GM21390 (cell line): ENCODE measurements around the gene HNRNPUL2.
"Not testable (repeated sequence)": the region's sequence is repeated elsewhere in the genome, so short reads cannot be mapped to it uniquely, and the experiment has no call there.

Source experiments
- ATAC-seq: cut with Tn5 transposase; IDR thresholded peaks from one replicate; pipeline ENCODE4 v1.9.1; 2021; ENCODE audit not compliant: unreplicated experiment

HNRNPUL2 gene

DNA sequence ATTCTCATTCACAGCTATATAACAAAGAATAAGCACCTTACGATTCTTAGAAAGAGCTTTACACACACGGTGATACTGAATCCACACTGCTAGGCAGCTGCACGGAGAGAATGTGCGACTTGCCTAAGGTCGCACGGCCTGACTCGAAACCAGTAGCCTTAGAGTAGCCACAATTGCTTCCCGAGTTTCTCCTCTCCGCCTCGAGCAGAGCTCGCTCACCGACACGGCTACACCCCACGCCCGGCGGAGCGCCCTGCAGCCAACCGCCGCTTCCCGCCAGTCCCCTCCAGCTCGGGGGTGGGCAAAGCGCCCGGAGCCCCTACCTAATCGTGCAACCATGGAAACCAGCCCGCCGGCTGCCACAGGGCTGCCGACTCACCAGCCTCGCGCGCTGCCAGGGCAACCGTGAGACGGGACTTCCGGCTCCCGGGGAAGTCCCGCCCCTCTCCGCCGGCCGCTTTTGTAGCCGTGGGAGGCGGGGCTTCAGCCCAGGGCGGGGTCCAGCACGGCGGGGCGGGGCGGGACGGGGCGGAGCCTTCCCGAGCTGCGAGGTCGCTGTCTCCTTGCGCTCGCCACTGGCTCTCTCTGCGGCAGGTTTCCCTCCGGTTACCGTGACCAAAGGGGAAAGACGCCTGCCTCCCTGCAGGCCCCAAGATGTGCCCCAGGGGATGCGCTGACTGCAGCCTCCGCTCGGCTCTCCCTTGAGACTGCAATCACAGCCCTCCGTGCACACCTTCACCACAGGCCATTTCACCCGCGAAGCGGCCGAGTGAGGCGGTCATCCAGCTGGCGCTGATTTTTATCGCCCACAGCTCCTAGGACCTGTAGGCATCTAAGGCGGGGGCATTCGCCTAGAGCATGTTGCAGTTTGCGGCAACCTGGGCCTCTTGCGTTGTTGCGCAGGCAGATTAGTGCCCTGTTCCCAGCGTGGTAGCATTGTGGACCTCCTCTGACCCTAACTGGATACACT, 21.1 kb downstream of the HNRNPUL2 start:
- ATAC-seq, result peak; percentile 60

DNA sequence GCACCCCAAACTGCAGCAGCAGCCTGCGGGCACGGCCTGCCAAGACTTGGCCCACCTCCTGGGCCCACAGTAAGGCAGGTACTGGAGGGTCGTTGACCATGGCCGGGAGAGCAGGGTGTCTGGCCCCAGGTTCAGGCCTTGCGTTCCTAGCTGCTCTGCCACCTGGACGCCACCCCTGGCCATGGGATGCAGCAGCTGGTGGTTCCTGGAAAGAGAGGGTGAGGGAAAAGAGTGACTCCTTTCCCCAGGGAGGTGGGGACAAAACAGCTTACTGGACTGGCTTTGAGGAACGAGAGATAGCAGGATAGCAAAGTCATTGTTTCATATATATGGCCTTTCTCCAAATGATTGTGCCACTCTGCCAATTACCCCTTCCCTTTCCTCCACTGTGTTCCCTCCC, 21.8 kb downstream of the HNRNPUL2 start:
- ATAC-seq, result no peak

DNA sequence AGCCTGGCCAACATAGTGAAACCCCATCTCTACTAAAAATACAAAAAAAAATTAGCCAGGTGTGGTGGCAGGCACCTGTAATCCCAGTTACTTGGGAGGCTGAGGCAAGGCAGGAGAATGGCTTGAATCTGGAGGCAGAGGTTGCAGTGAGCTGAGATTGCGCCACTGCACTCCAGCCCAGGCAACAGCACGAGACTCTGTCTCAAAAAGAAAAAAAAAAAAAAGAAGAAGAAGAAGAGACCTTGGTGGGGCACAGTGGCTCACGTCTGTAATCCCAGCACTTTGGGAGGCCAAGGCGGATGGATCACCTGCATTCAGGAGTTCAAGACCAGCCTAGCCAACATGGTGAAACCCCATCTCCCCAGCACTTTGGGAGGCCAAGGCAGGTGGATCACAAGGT, 23.3 kb downstream of the HNRNPUL2 start:
- not testable (repeated sequence) for ATAC-seq

DNA sequence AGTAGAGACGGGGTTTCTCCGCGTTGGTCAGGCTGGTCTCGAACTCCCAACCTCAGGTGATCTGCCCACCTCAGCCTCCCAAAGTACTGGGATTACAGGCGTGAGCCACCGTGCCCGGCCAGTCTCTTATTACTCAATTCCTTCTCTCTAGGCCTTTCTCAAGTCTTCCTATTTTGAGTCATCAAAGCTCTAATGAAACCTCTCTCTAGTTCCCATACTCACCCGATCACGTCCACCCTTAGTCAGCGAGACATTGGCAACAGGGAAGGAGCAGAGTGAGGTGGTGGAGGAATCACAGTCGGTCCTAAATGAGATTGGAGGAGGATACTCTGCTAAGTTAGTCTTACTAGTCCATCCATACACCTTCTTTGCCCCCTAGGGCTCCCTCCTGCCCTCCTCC, 25.0 kb downstream of the HNRNPUL2 start:
- no peak for ATAC-seq

DNA sequence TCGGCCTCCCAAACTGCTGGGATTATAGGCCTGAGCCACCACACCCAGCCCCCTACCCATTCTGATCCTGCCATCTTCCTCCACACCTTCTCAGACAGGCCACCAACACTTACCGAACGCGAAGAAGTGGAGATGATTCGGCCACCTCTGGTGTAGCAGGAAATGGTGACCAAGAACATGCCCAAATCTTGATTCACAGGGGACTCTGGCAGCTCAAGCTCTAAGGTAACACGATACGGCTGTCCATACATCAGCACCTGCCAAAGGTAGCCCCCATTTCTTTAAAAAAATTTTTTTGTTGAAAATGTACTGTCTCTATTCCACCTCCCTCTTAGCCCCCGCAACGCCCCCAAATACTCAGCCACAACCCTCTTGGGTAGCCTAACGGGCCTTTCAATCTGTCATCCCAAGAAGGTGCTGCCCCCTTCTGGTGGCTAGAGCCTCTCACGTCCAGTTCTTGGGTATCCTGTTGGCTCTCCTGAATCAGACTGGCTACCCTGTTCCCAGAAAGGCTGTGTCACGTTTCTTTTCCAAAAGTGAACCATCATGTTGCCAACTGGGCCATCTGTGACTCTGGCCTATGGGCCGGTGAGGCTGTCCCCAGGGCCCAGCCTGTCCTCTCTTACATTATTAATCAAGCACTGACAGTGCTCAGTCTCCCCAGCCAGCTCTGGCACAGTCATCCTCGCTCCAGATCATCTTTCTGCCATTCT, 32.6 kb downstream of the HNRNPUL2 start:
- ATAC-seq, result no peak

DNA sequence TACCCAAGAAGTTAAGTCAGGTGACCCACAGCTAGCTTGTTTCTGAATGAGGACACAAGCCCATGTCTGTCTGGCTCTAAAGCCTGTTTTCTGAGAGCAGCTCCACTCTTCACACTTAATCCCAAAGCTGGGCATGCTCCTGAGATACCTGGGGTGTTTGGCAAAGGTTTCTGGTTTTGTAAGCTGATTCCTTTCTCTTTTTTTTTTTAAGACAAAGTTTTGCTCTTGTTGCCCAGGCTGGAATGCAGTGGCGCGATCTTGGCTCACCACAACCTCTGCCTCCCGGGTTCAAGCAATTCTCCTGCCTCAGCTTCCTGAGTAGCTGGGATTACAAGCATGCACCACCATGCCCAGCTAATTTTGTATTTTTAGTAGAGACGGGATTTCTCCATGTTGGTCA, 33.6 kb downstream of the HNRNPUL2 start:
- not testable (repeated sequence) for ATAC-seq

DNA sequence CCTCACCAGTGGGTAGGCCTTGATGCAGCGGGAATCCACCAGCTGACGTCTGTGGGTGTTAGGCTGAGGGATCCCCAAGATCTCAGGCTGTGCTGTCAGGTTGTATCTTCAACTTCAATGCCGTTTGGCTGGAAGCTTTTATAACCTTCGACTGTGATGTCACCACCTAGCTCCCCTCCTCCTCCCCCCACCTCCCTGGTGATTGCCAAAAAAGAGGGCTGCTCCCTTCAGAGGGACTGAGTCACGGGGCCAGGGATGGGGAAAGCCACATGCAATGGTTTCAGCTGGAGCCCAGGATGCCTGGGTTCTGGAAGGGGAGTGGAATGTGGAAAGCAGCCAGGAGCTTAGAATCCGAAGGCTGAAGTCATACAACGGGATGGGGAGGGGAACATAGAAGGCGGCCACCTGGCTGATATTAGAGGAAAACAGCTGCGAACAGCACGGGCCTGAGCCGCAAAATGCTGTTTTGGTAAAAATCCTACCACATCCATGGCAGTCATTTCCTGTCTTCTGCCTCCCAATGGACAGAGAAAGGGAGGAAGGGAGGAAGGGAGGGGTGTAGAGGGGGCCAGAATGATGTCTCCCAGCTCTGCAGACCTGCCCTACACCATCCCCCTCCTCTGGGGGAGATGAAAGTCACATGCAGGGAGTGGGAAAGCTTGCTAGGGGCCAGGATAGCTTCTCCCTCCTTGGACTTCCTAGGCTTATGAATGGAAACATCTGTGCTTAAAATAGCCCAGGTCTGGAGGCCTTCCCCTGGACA, 37.7 kb downstream of the HNRNPUL2 start, which contains the start of gene LRRN4CL:
Gene LRRN4CL (minus strand): TSS at position 110 of the 763 bp plus-strand sequence. CDS start 1,022 bp downstream, outside the sequence.
- no peak for ATAC-seq

DNA sequence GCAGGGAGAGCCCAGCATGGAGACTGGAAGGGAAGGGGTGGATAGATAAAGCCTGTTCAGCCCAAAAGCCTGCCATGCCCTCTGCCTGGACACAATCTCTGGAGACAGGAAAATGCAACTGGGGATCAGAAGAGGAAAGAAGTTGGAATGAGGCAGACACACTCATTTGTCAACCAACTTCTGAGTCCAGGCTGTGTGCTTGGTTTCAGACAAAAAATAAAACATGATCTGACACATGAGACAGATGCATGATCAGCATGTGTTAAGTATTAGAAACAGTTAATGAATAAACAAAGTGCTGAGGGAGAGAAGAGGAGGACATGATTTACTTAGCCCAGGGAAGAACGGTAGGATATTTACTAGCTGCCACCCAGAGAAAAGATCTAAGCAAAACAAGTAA, 38.8 kb downstream of the HNRNPUL2 start:
- no peak for ATAC-seq

DNA sequence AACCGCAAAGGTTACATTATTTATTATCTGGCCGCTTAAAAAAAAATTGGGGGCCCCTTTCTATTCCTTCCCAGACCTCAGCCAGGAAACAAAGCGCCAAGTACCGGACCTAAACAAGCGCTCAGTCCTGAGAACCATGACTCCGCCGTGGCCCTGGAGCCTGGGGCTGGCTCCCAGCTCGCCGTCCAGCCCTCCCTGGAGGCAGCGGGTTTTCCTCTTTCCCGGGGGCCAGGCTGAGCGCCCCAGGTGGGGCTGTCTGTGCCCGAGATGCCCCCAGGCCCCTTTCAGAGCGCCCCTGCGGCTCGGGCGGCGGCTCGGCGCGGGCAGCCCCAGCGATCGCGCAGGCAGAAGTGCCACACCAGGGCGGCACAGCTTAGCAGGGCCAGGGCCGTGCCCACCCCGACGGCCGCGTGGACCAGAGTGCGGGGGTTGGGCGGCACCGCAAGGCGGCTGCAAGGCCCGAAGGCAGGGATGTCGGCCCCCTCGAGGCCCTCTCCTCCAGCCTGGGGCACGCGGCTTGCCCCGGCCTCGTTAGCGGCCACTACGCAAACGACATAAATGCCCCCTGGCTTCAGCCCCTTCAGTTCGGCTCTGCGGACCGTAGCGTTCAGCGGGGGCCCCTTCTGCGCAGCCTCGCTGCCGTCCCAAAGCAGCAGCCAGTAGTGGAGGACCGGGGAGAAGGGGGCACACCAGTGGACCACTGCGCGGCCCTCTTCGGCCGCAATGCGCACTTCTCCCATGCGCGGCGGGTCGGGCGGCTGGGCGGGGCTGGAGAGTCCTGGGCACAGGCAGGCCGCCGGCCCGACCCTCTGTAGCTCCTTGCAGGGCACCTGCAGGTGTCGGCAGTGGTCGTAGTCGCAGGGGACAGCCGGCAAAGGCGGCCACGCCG, 39.5 kb downstream of the HNRNPUL2 start:
- no peak for ATAC-seq

DNA sequence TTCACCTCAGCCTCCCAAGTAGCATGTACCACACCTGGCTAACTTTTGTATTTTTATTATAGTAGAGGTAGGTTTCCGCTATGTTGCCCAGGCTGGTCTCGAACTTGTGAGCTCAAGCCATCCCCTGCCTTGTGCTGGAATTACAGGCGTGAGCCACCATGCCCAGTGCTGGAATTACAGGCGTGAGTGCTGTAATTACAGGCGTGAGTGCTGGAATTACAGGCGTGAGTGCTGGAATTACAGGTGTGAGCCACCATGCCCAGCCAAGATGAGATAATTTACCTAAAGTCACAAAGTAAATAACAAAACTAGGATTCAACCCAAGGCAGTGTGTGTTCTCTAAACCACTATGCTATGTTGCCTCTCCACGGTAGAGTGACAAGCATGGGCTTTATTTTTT, 44.7 kb downstream of the HNRNPUL2 start:
- ATAC-seq, result no peak

DNA sequence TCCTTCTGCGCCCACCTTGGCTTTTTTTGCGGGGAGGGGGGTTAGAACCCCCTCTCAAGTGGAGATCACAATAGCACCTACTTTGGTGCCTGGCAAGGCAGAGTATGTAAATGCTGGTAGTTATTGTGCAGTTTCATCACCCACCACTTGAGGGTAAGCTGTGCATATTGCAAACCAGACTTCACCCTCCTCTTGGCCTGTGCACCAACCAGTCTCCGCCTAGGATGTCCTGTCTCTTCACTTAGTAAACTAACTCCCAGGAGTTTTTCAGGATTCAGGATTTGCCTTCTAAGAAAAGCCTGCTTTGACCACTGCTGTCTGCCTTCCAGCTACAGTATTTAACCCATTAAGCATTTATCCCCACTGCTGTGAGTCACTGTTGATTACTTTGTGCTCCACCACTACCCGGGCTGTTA, 46.4 kb downstream of the HNRNPUL2 start:
- ATAC-seq, result peak; percentile 57

DNA sequence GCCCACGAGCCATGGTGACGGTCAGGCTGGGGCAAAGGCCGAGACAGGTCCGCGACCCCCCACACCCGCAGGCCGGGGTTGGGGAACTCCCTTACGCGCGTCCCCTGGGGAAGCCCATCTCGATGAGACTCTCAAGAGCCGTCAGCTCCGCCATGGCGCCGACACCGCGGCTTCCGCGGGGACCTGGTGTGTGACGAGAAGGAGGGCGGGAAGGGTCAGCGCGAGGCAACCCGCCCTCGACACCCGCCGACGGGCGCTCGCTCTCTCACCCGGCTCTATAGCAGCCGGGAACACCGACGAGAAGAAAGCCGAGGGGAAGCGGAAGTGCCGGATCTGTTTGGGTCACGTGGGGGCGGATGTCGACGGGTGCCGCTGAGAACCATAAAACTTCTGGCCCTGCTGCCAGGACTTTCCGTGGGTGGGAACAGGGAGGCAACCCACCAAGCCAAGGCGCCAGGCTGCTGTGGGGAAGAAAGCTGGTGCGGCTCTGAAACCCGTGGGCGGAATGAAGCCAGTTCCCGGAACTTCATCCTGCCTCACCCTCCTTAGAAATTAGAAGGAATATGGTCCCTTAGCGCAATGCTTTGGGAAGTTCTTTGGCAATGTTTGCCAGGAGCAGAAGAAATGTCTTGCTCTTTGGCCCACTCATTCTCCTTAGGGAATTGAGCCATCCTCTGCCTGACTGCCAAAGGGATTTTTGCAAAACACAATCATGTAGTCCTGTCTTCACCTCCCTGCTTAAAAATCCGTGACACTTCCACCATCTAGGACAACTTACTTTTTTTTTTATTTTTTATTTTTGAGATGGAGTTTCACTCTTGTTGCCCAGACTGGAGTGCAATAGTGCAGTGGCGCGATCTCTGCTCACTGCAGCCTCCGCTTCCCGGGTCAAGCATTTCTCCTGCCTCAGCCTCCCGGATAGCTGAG, 48.2 kb downstream of the HNRNPUL2 start, which contains the start of gene UBXN1:
Gene UBXN1 (minus strand): TSS at position 304 of the 927 bp plus-strand sequence. CDS start 150 bp downstream, at position 154.
- peak; percentile 74 for ATAC-seq

DNA sequence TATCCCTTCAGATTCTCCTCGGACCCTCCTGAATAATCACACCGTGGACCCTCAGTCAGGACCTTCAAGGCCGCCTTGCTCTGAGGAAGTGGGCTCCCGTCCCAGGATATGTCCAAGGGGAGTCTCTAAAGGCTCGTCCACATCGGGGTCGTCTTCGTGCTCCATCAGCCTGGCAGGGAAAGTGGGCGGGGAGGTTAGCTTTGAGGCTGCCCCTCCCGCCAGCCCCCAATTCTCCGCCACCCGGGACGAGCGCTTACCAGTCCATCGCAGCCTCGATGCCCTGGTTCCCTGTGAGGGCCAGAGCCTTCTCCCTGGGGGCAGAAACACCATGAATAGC, 48.9 kb downstream of the HNRNPUL2 start:
- no peak for ATAC-seq

DNA sequence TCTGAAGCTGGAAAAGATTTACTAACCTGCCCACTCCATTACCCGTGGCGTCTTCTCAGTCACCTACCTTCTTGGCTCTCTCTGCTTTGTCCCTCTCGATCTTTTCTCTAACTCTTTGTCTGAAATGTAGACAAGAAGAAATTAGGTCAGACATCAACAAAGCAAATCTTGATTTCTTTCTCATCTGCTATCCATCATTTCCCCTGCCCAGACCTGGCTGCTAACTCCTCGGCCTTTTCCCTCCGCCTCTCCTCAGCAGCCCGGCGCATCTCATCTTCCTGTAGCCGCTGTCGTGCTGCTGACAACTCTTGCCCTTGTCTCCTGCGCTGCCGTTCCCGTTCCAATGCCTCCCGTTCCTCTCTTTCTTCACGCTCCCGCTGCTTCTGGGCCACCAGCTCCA, 49.5 kb downstream of the HNRNPUL2 start:
- ATAC-seq, result no peak

DNA sequence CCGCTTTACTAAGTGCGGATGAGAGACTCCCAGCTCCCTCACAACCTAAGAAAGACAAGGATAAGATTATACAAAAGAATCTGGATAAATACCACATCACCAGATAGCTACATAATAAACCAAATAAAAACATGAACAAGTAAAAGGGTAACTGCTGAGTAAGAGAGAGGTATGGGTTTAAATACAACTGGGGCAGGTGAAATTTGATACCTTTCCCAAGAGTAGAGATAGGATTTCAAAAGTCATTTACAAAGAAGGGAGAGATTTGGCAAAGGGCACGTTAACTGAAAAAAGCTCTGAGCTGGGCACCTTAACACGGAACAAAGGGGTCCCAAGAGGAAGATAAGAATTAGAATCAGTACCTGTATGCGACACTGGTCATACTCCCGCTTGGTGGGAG, 50.1 kb downstream of the HNRNPUL2 start:
- ATAC-seq, result no peak

DNA sequence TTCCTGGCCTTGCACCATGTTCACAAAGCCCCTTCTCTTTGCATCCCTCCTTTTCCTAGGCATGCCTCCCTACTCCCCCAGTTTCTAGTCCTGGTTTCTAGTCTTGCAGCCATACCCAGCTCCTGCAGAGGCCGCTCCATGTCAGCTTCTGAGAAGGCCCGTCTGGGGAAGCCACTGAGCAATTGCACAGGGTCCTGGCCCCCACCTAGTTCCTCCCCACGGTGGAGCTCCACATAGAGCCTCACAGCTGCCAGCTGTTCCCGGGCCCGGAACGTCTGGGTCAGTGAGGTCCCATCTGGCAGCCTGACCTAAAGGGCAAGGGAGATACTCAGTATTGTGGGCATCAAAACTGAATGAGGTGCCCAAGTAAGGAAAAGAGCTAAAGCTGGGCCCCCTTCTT, 50.6 kb downstream of the HNRNPUL2 start:
- ATAC-seq, result no peak

DNA sequence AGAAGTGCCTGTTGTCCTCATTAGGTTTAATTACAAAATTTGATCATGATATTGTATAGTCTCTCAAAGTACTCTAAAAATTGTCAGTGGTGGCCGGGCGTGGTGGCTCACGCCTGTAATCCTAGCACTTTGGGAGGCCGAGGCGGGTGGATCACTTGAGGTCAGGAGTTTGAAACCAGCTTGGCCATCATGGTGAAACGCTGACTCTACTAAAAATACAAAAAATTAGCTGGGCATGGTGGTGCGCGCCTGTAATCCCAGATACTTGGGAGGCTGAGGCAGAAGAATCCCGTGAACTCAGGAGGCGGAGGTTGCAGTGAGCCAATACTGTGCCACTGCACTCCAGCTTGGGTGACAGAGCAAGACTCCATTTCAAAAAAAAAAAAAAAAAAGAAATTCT, 51.8 kb downstream of the HNRNPUL2 start:
- not testable (repeated sequence) for ATAC-seq

DNA sequence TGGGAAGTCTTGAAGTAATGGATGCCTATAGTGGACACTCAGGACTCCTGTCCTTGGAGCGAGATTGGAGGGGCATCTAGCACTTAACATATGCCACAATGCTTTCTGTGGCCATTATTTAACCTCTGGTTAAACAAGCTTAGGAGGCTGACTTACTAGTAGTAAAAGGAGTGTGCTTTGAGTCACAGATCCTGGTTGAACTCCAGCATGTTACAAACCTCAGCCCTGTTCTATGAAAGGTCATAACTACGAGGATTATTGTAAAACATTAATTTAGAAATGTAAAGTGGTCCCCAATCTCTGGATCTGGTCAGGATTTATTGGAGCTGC, 54.1 kb downstream of the HNRNPUL2 start:
- no peak for ATAC-seq
